HL-60/S4 treated with retinoic acid at 250 ng/mL for 4 days and 3 days (cell line): Measurements from ENCODE around the gene EXOC4.
"Not testable (repeated sequence)": the region's sequence is repeated elsewhere in the genome, so short reads cannot be mapped to it uniquely, and the experiment has no call there.

ENCODE experiments used
- in situ Hi-C: fragments of 300-500 bp; cut with MboI; formaldehyde crosslinking; loops from 2 replicates; pipeline ENCODE4 v1.7.0; 2022; ENCODE audit warnings: low sequenced_read_pairs

The EXOC4 gene

GRCh38 chr7:133275008-133275407 is 22.1 kb downstream of the EXOC4 start:
- in situ Hi-C loops = no loop called here

GRCh38 chr7:133275446-133276095 is 22.7 kb downstream of the EXOC4 start:
- in situ Hi-C loops = no loop called here

- in situ Hi-C loops = not testable (repeated sequence)
Observed at GRCh38 chr7:133278975-133279374, 26.1 kb downstream of the EXOC4 start.

GRCh38 chr7:133282094-133282493 is 29.2 kb downstream of the EXOC4 start:
- in situ Hi-C loops = no loop called here

GRCh38 chr7:133284092-133284491 is 31.2 kb downstream of the EXOC4 start:
- in situ Hi-C loops = no loop called here

- in situ Hi-C loops = no loop called here
Observed at GRCh38 chr7:133288970-133289369, 36.1 kb downstream of the EXOC4 start.

GRCh38 chr7:133290041-133290440 is 37.2 kb downstream of the EXOC4 start:
- in situ Hi-C loops = no loop called here

- in situ Hi-C loops = no loop called here
Observed at GRCh38 chr7:133290676-133291333, 37.9 kb downstream of the EXOC4 start.

GRCh38 chr7:133292631-133293030 is 39.8 kb downstream of the EXOC4 start:
- in situ Hi-C loops = no loop called here

- in situ Hi-C loops = no loop called here
Observed at GRCh38 chr7:133293384-133294160, 40.7 kb downstream of the EXOC4 start.

GRCh38 chr7:133294234-133294633 is 41.4 kb downstream of the EXOC4 start:
- in situ Hi-C loops = no loop called here

- in situ Hi-C loops = no loop called here
Observed at GRCh38 chr7:133295484-133295883, 42.6 kb downstream of the EXOC4 start.

- in situ Hi-C loops = no loop called here
Observed at GRCh38 chr7:133297093-133297492, 44.2 kb downstream of the EXOC4 start.

- in situ Hi-C loops = no loop called here
Observed at GRCh38 chr7:133298080-133298479, 45.2 kb downstream of the EXOC4 start.

GRCh38 chr7:133299676-133300075 is 46.8 kb downstream of the EXOC4 start:
- in situ Hi-C loops = no loop called here

- in situ Hi-C loops = no loop called here
Observed at GRCh38 chr7:133300088-133300487, 47.2 kb downstream of the EXOC4 start.

GRCh38 chr7:133300811-133301210 is 47.9 kb downstream of the EXOC4 start:
- in situ Hi-C loops = no loop called here

- in situ Hi-C loops = no loop called here
Observed at GRCh38 chr7:133301444-133301843, 48.6 kb downstream of the EXOC4 start.

GRCh38 chr7:133303372-133303771 is 50.5 kb downstream of the EXOC4 start:
- in situ Hi-C loops = no loop called here

GRCh38 chr7:133303931-133304330 is 51.1 kb downstream of the EXOC4 start:
- in situ Hi-C loops = no loop called here

GRCh38 chr7:133309333-133309732 is 56.5 kb downstream of the EXOC4 start:
- in situ Hi-C loops = no loop called here
